Endodermal cell (in vitro differentiated cells): Measurements from ENCODE around the gene KCNQ1. TPM values are rescaled to one million over a fixed set of nuclear protein-coding genes. Genes with fewer than 3 reads are reported as not detected.

ENCODE experiments used
- DNase-seq: peaks from one replicate; pipeline ENCODE4 v3.0.0-alpha.2; 2017
- H3K27ac ChIP-seq: 2 replicates; pipeline ENCODE4 v1.5.1; 2013; ENCODE audit warnings: mild to moderate bottlenecking, low read depth, low read length, moderate library complexity
- H3K27me3 ChIP-seq: 2 replicates; pipeline ENCODE4 v1.6.1; 2013; ENCODE audit warnings: mild to moderate bottlenecking, low read length, moderate library complexity; ENCODE audit not compliant: insufficient read depth, control insufficient read depth, poor library complexity, severe bottlenecking
- H3K36me3 ChIP-seq: 2 replicates; pipeline ENCODE4 v1.7.0; 2013; ENCODE audit warnings: mild to moderate bottlenecking, low read length, moderate library complexity; ENCODE audit not compliant: control insufficient read depth, insufficient read depth
- H3K4me1 ChIP-seq: one replicate; pipeline ENCODE4 v1.7.0; 2013; ENCODE audit warnings: low read length; ENCODE audit not compliant: control insufficient read depth, insufficient read depth
- H3K4me3 ChIP-seq: 2 replicates; pipeline ENCODE4 v1.5.1; 2013; ENCODE audit warnings: mild to moderate bottlenecking, low read length, moderate library complexity
- H3K9ac ChIP-seq: 2 replicates; pipeline ENCODE4 v1.6.1; 2013; ENCODE audit warnings: mild to moderate bottlenecking, low read length, moderate library complexity; ENCODE audit not compliant: poor library complexity, severe bottlenecking; ENCODE audit errors: extremely low read depth
- H3K9me3 ChIP-seq: 2 replicates; pipeline ENCODE4 v1.6.1; 2013; ENCODE audit warnings: mild to moderate bottlenecking, low read length, moderate library complexity; ENCODE audit not compliant: control insufficient read depth
- H3K27ac Mint-ChIP-seq: 2 replicates; pipeline ENCODE4 v1.8.0; 2020; ENCODE audit warnings: mixed read lengths
- H3K27me3 Mint-ChIP-seq: 2 replicates; pipeline ENCODE4 v1.8.0; 2021; ENCODE audit warnings: mild to moderate bottlenecking, mixed read lengths; ENCODE audit not compliant: insufficient read depth
- H3K36me3 Mint-ChIP-seq: 2 replicates; pipeline ENCODE4 v1.8.0; 2020; ENCODE audit warnings: low read depth, mixed read lengths
- H3K4me1 Mint-ChIP-seq: 2 replicates; pipeline ENCODE4 v1.8.0; 2020; ENCODE audit warnings: mixed read lengths
- H3K4me3 Mint-ChIP-seq: 2 replicates; pipeline ENCODE4 v1.8.0; 2020; ENCODE audit warnings: mild to moderate bottlenecking, moderate library complexity, mixed read lengths
- H3K9me3 Mint-ChIP-seq: 2 replicates; pipeline ENCODE4 v1.8.0; 2020; ENCODE audit warnings: mild to moderate bottlenecking, mixed read lengths
- WGBS, 2 experiments: methylation state at CpG; one replicate each; pipeline versions ENCODE4 v1.1.5 to v1.1.7; 2013; ENCODE audit warnings: missing lambda C conversion rate in 2 of 2, mixed read lengths in 1 of 2; ENCODE audit not compliant: insufficient coverage in 1 of 2, insufficient read length in 1 of 2; 5-methylcytosine and 5-hydroxymethylcytosine counted together
- total RNA-seq, 2 donors: library from RNA; stranded (reverse); fragmentation: NEBNext Ultra II Directional in 1 of 2; extraction: Animal tissue kit (Norgen Biotek cat#: 25700) in 1 of 2; gene quantifications; 2 replicates in 1 of 2; 3 replicates in 1 of 2; pipeline ENCODE4 v1.2.1, GENCODE V29; 2021
- TF ChIP-seq, protein P1 (sequence below): fragments of 200-600 bp; sonication (generic); conservative IDR thresholded peaks from 2 replicates; pipeline ENCODE4 v1.5.0; 2021; ENCODE audit warnings: antibody characterized with exemption, mild to moderate bottlenecking

KCNQ1 gene
- total RNA-seq, 2 donors from 2014 or later, result 1.8 to 3.5 TPM

DNA sequence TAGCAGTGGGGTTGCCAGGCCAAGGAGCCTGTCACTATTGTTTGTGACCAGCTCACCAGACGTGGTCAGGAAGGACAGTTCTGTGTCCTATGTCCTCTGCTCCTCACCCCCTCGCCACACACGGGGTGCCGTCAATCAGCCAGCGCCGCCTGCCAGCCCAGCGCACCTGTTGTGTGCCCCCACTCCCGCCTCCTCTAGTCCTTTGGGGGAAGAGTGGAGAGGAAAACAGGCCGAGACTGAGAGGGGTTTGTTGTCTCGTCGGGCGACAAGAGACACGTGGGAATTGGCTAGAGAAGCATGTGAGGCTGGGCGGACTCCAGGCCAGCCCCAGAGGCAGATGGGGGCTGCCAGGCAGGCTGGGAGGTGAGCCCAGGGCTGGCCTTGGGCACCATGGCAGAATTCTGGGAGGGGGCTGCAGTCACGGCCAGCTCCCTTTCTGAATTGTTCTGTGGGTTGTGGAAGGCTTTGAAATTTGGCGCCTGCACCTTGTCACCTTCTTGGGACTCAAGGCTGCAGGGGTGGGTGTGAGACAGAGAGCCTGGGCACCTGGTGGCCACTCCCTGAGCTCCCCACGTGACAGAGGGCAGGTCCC is 258.1 kb downstream of the KCNQ1 start:
- no peak overlapping the region for H3K4me3 Mint-ChIP-seq
- no peak overlapping the region for H3K9ac ChIP-seq
- H3K4me3 ChIP-seq, result no peak overlapping the region
- peaks cover 57% of the 10 kb centered on the region for H3K27me3 Mint-ChIP-seq
- 82 to 88% methylated on average over 8 to 17 of the region's 17 CpGs for WGBS, 2 experiments
- H3K36me3 ChIP-seq, result no peaks in the 10 kb centered on the region
- peaks cover 5% of the 10 kb centered on the region for H3K9me3 ChIP-seq
- H3K4me1 ChIP-seq, result peaks cover 12% of the 10 kb centered on the region
- no peak overlapping the region for H3K27ac Mint-ChIP-seq
- H3K27ac ChIP-seq, result no peak overlapping the region
- no peaks in the 10 kb centered on the region for H3K36me3 Mint-ChIP-seq
- DNase-seq, result peak; percentile 53
- peaks cover 20% of the 10 kb centered on the region for H3K9me3 Mint-ChIP-seq
- TF ChIP-seq, protein P1, sequence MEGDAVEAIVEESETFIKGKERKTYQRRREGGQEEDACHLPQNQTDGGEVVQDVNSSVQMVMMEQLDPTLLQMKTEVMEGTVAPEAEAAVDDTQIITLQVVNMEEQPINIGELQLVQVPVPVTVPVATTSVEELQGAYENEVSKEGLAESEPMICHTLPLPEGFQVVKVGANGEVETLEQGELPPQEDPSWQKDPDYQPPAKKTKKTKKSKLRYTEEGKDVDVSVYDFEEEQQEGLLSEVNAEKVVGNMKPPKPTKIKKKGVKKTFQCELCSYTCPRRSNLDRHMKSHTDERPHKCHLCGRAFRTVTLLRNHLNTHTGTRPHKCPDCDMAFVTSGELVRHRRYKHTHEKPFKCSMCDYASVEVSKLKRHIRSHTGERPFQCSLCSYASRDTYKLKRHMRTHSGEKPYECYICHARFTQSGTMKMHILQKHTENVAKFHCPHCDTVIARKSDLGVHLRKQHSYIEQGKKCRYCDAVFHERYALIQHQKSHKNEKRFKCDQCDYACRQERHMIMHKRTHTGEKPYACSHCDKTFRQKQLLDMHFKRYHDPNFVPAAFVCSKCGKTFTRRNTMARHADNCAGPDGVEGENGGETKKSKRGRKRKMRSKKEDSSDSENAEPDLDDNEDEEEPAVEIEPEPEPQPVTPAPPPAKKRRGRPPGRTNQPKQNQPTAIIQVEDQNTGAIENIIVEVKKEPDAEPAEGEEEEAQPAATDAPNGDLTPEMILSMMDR, result no peak
- peaks cover 38% of the 10 kb centered on the region for H3K4me1 Mint-ChIP-seq
- H3K27me3 ChIP-seq, result no peaks in the 10 kb centered on the region

DNA sequence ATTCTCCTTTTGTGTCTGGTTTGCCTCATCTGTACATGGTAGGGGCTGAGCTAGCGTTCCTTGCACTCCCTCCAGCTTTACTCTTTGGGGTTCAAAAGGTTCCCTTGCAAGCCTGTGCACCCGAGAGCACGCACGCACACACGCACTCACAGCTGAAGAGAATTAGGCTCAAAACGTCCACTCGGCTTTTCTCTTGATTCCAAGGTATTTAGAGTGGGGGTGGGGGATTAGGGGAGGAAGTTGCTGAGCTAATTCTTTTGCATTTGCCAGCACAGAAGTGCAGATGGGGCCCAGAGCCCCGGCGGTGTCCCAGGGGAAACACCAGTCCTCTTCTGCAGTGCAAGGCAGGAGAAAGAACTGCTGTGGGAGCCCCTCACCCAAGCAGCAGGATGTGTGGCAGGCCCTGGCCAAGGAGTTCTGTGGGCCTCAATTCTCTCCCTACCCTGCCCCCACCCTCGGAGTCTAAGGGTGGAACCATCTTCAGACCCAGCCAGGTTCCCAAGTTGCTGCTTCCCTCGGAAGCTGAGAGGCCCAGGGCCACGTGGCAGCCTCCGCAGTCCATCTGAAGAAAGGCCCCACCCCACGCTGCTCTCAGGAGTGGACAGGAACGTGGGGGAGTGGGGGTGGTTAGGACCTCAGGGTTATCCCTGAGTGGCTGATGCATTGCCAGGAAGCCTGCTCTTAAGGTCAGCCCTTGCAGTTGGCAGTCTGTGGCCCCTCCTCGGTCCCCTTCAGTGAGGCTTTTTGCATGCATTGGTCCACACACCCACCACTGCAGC is 258.7 kb downstream of the KCNQ1 start:
- Histone ChIP-seq H3K9ac (no peak overlapping the region), H3K9me3 (peaks cover 5% of the 10 kb centered on the region), H3K27ac (no peak overlapping the region), H3K27me3 (no peaks in the 10 kb centered on the region), H3K36me3 (no peaks in the 10 kb centered on the region), H3K4me1 (peaks cover 12% of the 10 kb centered on the region), H3K4me3 (no peak overlapping the region)
- Mint-ChIP-seq H3K9me3 (peaks cover 17% of the 10 kb centered on the region), H3K4me3 (no peak overlapping the region), H3K27me3 (peaks cover 59% of the 10 kb centered on the region), H3K36me3 (no peaks in the 10 kb centered on the region), H3K4me1 (peaks cover 32% of the 10 kb centered on the region), H3K27ac (no peak overlapping the region)
- TF ChIP-seq, protein P1, result no peak
- WGBS, 2 experiments, result 72 to 73% methylated on average over 10 to 16 of the region's 16 CpGs
- DNase-seq, result no peak

DNA sequence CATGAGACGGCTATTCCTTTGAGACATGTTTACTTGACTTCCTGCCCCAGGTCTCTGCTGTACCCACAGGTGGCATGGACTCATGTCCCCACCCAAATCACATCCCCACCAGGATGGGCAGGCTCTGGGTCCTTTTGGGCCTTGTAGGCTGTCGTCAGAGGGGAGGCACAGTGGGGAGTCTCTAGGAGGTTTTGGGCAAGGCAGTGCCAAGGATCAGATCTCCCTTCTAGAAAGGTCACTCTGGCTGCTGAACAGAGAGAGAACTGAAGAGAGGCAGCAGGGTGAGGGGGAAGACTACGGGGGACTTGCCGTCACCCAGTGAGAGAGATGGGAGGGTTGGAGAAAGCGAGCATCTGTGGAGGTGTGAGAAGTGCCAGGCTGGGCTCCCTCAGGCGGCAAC is 259.5 kb downstream of the KCNQ1 start:
- whole genome bisulfite sequencing, 2 experiments, result 93 to 95% methylated on average over 4 to 6 of the region's 6 CpGs
- no peaks in the 10 kb centered on the region for H3K36me3 Mint-ChIP-seq
- H3K9me3 Mint-ChIP-seq, result peaks cover 10% of the 10 kb centered on the region
- no peak overlapping the region for H3K27ac Mint-ChIP-seq
- Histone ChIP-seq H3K9ac (no peak overlapping the region), H3K36me3 (no peaks in the 10 kb centered on the region), H3K4me3 (no peak overlapping the region), H3K27ac (no peak overlapping the region), H3K9me3 (peaks cover 5% of the 10 kb centered on the region), H3K27me3 (no peaks in the 10 kb centered on the region), H3K4me1 (peaks cover 12% of the 10 kb centered on the region)
- peaks cover 59% of the 10 kb centered on the region for H3K27me3 Mint-ChIP-seq
- TF ChIP-seq, protein P1, result no peak
- peaks cover 31% of the 10 kb centered on the region for H3K4me1 Mint-ChIP-seq
- H3K4me3 Mint-ChIP-seq, result no peak overlapping the region
- no peak for DNase-seq
